ENCODE measurements around the gene MICB. TPM values are rescaled to one million over a fixed set of nuclear protein-coding genes. Genes with fewer than 3 reads are reported as not detected.
"Not testable (repeated sequence)": the region's sequence is repeated elsewhere in the genome, so short reads cannot be mapped to it uniquely, and the experiment has no call there.

The MICB gene
- total RNA-seq, 1 experiment from 2014 or later: 21.7 TPM

- not testable (repeated sequence) for H3K4me2 ChIP-seq (ENCODE audit: low read length); H3K9ac ChIP-seq (ENCODE audit: low read length); H3K4me3 ChIP-seq (replicated peaks in 1 of 2; ENCODE audit: low read depth in 1 of 2, low read length in 2 of 2); ATAC-seq; H3K27ac ChIP-seq (ENCODE audit: low read depth, low read length); H3K27me3 ChIP-seq (ENCODE audit: insufficient read depth, low read length); BruUV-seq (replicated peaks); H4K20me1 ChIP-seq (ENCODE audit: insufficient read depth); H3K9me2 ChIP-seq (ENCODE audit: insufficient read depth); H2AFZ ChIP-seq (ENCODE audit: low read depth, low read length, poor library complexity, severe bottlenecking); H3K9me3 ChIP-seq (ENCODE audit: control insufficient read depth in 1 of 2, insufficient read depth in 1 of 2, low read depth in 1 of 2, low read length in 2 of 2); DNase-seq (ENCODE audit: low read depth, low spot score)
- Histone ChIP-seq H3K36me3 (ENCODE audit: control insufficient read depth in 1 of 2, insufficient read depth in 2 of 2, low read length in 2 of 2) (peaks cover 4 to 16% of the 10 kb centered on the region in 2 experiments; a peak in 2 of 4 replicates), H3K4me1 (ENCODE audit: control insufficient read depth in 1 of 2, insufficient read depth in 2 of 2, low read length in 2 of 2) (peaks cover 8 to 17% of the 10 kb centered on the region in 2 experiments), H3K79me2 (ENCODE audit: insufficient read depth, low read length) (peaks cover 23% of the 10 kb centered on the region)
- peak in 2 of 3 experiments; percentile 36 to 39; a peak in 2 of 6 replicates for TF ChIP-seq CTCF (IDR thresholded peaks at IDR 0.05 in 2 of 3, conservative IDR thresholded peaks at IDR 0.05 in 1 of 3; ENCODE audit: borderline replicate concordance in 1 of 3, insufficient read depth in 1 of 3, low read depth in 2 of 3, low read length in 2 of 3)
- CTCF ChIA-PET: interaction anchor here (1.0 to 2.1 kb wide), 4 partner anchors 35 to 51 kb away, joined by 3 to 52 read pairs (median 9); partner anchors contain the start of gene LST1
- POLR2A ChIA-PET: interaction anchor here (1.1 to 1.8 kb wide), 2 partner anchors 10 to 47 kb away, joined by 5 to 6 read pairs; partner anchors contain the start of gene DDX39B
- intact Hi-C loops (cut with micrococcal nuclease): loop anchor here (1.0 kb wide), 1 partner anchor 47 kb away; no protein-coding TSS in a partner anchor
- RAD21 ChIA-PET (ENCODE audit: low non-redundant PET in 1 of 2, low total read pairs in 2 of 2, uncharacterized antibody in 2 of 2, unreplicated experiment in 2 of 2): interaction anchor here in 1 of 2 experiments (0.9 to 1.3 kb wide), 2 partner anchors 45 to 47 kb away, joined by 4 to 6 read pairs; no protein-coding TSS in a partner anchor
These were observed 53.4 kb downstream of the MICB start for GRCh38 chr6:31551371-31551770.

- Histone ChIP-seq H3K4me2 (ENCODE audit: low read length) (no peak overlapping the region), H3K36me3 (ENCODE audit: control insufficient read depth in 1 of 2, insufficient read depth in 2 of 2, low read length in 2 of 2) (peaks cover 19 to 20% of the 10 kb centered on the region in 2 experiments), H3K27me3 (ENCODE audit: insufficient read depth, low read length) (no peaks in the 10 kb centered on the region), H3K4me1 (ENCODE audit: control insufficient read depth in 1 of 2, insufficient read depth in 2 of 2, low read length in 2 of 2) (peaks cover 5 to 24% of the 10 kb centered on the region in 2 experiments; a peak in 3 of 4 replicates), H3K9ac (ENCODE audit: low read length) (no peak overlapping the region), H4K20me1 (ENCODE audit: insufficient read depth) (no peaks in the 10 kb centered on the region), H3K4me3 (replicated peaks in 1 of 2; ENCODE audit: low read depth in 1 of 2, low read length in 2 of 2) (no peak overlapping the region), H2AFZ (ENCODE audit: low read depth, low read length, poor library complexity, severe bottlenecking) (no peak overlapping the region), H3K27ac (ENCODE audit: low read depth, low read length) (no peak overlapping the region), H3K79me2 (ENCODE audit: insufficient read depth, low read length) (peaks cover 6% of the 10 kb centered on the region; the same call in 1 of the 2 replicates), H3K9me3 (ENCODE audit: control insufficient read depth in 1 of 2, insufficient read depth in 1 of 2, low read depth in 1 of 2, low read length in 2 of 2) (no peaks in the 10 kb centered on the region), H3K9me2 (ENCODE audit: insufficient read depth) (no peaks in the 10 kb centered on the region)
- ChIA-PET RAD21 (ENCODE audit: low non-redundant PET in 1 of 2, low total read pairs in 2 of 2, uncharacterized antibody in 2 of 2, unreplicated experiment in 2 of 2) (no interaction called here), CTCF (no interaction called here), POLR2A (no interaction called here)
- DNase-seq (ENCODE audit: low read depth, low spot score): no peak
- intact Hi-C loops (cut with micrococcal nuclease): no loop called here
- no peak for ATAC-seq
- no TSS peak for BruUV-seq (replicated peaks)
- TF ChIP-seq ZBTB33 (IDR thresholded peaks at IDR 0.05; ENCODE audit: extremely low read depth, insufficient replicate concordance, low read length): no peak
- no peak for TF ChIP-seq SRF (IDR thresholded peaks at IDR 0.05; ENCODE audit: low read depth)
- no peak for TF ChIP-seq CBX3 (IDR thresholded peaks at IDR 0.05; ENCODE audit: low read depth)
- TF ChIP-seq POLR2A (IDR thresholded peaks at IDR 0.05; ENCODE audit: borderline replicate concordance, extremely low read depth, insufficient read depth, insufficient read length): no peak
- TF ChIP-seq CTCF (IDR thresholded peaks at IDR 0.05 in 2 of 3, conservative IDR thresholded peaks at IDR 0.05 in 1 of 3; ENCODE audit: borderline replicate concordance in 1 of 3, insufficient read depth in 1 of 3, low read depth in 2 of 3, low read length in 2 of 3): no peak
- no peak for TF ChIP-seq SIN3A (IDR thresholded peaks at IDR 0.05; ENCODE audit: low read depth)
- TF ChIP-seq CEBPB (IDR thresholded peaks at IDR 0.05; ENCODE audit: low read depth): no peak
These were observed 58.4 kb downstream of the MICB start for GRCh38 chr6:31556307-31556706.

Measured in HCT116 (cell line).